MM.1S (cell line): Measurements from ENCODE around the gene MFAP2.

Source experiments
- CTCF ChIP-seq: fragments of 300-600 bp; sonication (generic); IDR thresholded peaks from 2 replicates; pipeline ENCODE4 v1.5.1; 2016; ENCODE audit warnings: antibody characterized with exemption, low read length, mixed read lengths
- EZH2 ChIP-seq: fragments of 300-600 bp; sonication (generic); optimal IDR thresholded peaks from 2 replicates; pipeline ENCODE3; 2017; ENCODE audit warnings: low read depth, mild to moderate bottlenecking, antibody characterized with exemption, low read length, mixed read lengths
- EZH2phosphoT487 ChIP-seq: fragments of 300-600 bp; sonication (generic); IDR thresholded peaks from 2 replicates; pipeline ENCODE4 v1.6.1; 2018; ENCODE audit warnings: antibody characterized with exemption, low read length

DNA sequence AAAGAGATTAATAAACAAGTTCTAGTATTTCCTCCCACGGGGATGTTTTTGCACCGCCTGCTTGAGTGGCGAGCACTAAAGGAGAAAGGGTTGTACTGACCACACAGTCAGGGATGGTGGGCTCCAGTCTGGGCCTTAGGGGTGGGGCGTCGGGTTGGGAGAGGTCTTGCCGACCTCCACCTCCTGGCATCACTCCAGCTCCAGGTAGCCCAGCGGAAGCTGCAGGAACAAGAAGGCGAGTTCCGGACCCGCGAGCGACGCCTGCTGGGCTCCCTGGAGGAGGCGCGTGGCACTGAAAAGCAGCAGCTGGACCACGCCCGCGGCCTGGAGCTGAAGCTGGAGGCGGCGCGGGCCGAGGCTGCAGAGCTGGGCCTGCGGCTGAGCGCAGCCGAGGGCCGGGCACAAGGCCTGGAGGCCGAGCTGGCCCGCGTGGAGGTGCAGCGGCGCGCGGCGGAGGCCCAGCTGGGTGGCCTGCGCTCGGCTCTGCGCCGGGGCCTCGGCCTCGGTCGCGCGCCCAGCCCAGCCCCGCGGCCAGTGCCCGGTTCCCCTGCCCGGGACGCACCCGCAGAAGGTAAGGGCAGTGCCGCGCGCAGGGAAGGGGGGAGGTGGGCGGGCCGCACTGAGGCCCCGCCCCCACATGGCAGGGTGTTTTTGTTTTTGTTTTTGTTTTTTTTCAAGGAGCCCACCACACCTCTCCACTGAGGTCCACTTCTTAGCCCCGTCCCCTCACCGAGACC, 19.7 kb downstream of the MFAP2 start:
- TF ChIP-seq CTCF (peak; percentile 72), EZH2phosphoT487 (no peak), EZH2 (no peak)
